ENCODE measurements around the gene SURF2. TPM values are rescaled to one million over a fixed set of nuclear protein-coding genes. Genes with fewer than 3 reads are reported as not detected.

SURF2 gene
- total RNA-seq, 1 experiment from 2014 or later: 47.2 TPM

GRCh38 chr9:133347985-133348717 is 8.2 kb upstream of the SURF2 start, which contains the start of the genes MED22 and RPL7A:
MED22 (minus strand) TSS chr9:133348131; CDS start chr9:133346662, 1,469 bp downstream.
RPL7A (plus strand) TSS chr9:133348218; CDS start chr9:133348244, 26 bp downstream.
- Histone ChIP-seq H3K4me3 (peak within 1 kb of the TSS; percentile 97), H3K9me3 (no peaks in the 10 kb centered on the region), H3K36me3 (peaks cover 84% of the 10 kb centered on the region), H3K27me3 (no peaks in the 10 kb centered on the region)
- peak; percentile 92 for DNase-seq

DNA sequence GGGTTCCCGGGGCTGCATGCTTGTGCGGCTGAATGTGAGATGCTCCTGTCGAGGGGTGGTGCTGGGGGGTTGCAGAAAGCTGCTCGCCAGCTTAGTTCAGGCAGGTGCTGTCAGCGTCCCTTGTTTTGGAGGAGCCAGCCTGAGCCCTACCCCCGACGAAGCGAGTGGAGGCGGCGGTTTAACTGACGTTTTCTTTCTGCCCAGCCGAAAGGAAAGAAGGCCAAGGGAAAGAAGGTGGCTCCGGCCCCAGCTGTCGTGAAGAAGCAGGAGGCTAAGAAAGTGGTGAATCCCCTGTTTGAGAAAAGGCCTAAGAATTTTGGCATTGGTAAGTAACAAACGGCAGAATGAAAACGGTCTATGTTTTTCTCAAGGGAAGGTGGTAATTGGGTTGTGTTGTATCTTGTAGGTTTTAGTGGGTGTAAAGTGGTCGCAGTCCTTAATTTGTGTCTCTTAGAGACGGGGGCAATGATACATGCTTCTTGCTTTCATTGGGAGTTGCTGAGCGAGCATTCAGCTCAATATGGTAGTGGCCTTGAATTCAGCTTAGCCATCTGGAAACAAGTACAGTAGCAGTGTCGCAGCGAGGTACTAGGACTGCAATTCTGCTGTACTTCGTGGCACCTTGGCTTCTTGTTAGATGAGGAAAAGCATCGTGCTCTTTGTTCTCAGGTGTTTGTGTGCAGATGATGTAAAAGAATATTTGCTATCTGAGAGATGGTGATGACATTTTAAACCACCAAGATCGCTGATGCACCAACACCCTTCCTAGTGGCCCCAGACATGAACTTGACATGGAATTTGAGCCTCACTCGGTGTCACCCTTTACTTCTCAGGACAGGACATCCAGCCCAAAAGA is 7.4 kb upstream of the SURF2 start:
- peak overlapping the region; percentile 97 for H3K4me3 ChIP-seq
- peaks cover 77% of the 10 kb centered on the region for H3K36me3 ChIP-seq
- no peaks in the 10 kb centered on the region for H3K27me3 ChIP-seq
- no peaks in the 10 kb centered on the region for H3K9me3 ChIP-seq
- DNase-seq: no peak

DNA sequence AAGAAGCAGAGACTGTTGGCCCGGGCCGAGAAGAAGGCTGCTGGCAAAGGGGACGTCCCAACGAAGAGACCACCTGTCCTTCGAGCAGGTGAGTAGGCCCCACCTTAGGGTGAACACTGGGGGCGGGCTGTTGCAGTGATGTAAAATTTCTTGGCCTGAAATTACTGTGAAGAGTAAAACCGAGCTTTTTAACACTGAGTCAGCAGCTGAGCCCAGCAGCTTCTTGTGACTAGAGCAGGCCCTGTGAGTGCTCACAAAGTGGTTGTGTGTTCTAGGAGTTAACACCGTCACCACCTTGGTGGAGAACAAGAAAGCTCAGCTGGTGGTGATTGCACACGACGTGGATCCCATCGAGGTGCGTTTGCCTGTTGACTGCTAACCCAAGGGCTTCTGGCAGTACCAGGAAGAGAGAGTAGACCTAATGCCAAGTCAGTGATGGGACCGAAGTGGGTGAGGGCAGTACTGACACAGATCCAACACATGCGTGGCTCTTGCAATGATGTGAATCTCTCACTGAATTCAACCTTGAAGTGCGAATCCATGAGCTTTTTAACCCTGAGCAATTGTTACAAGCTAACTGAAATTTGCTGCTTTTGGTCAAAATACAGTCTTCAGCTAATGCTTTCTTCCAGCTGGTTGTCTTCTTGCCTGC is 6.3 kb upstream of the SURF2 start:
- peaks cover 68% of the 10 kb centered on the region for H3K36me3 ChIP-seq

DNA sequence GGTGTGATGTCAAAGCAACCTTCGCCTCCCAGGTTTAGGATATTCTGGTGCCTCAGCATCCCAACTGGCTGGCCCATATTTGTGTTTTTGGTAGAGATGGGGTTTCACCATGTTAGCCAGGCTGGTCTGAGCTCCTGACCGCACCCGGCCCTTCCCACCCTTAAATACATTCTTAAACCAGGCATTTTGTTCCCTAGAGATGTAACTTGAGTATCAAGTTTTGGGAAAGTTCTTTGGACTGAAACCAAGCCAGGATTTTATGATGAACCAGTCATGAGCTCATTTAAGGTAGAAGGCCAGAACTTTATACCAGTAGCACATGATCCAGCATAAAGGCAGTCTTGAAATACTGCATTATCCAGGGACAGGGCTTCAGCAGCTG is 4.8 kb upstream of the SURF2 start:
- H3K4me3 ChIP-seq: no peak overlapping the region
- no peaks in the 10 kb centered on the region for H3K27me3 ChIP-seq
- H3K36me3 ChIP-seq: peaks cover 54% of the 10 kb centered on the region
- no peaks in the 10 kb centered on the region for H3K9me3 ChIP-seq
- no peak for DNase-seq

More for the DNA sequence above, 6.3 kb upstream of the SURF2 start:
- DNase-seq: no peak
- H3K9me3 ChIP-seq: no peaks in the 10 kb centered on the region
- H3K4me3 ChIP-seq: peak overlapping the region; percentile 97
- no peaks in the 10 kb centered on the region for H3K27me3 ChIP-seq

DNA sequence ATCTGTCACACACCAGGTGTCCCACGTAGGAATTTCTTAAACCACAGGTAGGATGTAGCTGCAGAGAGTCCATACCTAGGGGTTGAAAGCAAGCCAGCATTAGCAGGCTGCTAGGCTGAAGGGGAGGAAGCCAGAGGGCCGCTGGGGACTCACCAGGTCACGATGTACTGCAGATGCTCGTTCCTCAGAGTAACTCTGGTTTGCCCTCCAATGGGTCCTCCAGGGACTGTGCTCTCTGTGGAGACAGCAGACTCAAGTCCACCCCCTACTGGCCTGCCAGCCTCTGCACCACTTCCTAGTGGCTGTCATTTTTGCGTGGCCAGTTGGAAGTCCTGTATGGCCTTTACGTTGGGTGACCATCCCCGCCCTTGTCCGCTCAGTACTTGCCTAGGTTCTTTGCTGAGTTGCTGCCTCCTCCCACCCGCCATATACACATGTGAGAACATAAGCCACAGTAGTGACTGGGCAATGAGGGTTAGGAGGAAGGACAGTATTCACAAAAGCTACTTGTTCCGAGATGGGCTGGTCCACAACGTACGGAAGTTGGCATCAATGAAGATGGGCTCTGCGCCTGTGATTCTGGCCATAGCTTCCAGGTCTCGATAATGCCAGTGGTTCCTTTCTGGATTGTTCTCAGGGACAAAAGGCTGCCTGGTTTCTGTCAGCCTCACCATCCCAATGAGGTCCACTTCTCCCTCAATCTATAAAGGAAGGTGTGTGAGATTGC is 4.3 kb upstream of the SURF2 start:
- Histone ChIP-seq H3K27me3 (no peaks in the 10 kb centered on the region), H3K9me3 (no peaks in the 10 kb centered on the region), H3K36me3 (peaks cover 53% of the 10 kb centered on the region), H3K4me3 (no peak overlapping the region)
- peak; percentile 70 for DNase-seq

DNA sequence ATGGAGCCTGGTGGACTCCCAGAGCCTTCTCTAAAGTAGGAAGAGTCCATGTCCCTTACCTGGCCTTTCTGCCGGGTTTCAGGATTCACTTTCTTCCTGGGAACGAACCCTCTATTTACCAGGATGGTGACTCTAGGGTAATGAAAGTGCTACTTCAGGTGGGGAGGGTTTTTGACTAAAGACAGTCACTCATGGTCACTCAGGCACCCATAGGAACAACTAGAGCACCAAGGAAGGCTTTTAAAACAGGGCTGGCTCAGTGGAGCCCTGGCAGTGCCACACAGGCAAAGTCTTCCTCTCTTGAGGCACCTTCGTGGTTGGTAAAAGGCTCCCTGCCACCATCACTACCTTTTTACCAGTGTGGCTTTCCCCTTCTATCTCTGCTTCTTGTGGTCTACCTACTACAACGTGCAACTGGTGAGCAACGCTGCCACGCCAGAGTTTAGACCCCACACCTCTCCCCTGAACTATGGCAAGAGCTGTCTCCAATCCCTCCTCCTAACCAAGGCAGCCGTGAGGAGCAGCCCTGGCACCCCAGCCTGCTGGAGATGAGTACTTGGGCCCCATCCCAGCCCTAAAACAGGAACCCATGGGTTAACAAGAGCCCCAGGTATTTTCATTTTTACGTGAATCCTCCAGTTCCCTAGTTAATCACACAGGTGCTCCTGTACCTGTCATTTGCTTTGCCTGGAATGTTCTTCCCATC is 3.6 kb upstream of the SURF2 start:
- no peaks in the 10 kb centered on the region for H3K27me3 ChIP-seq
- H3K4me3 ChIP-seq: no peak overlapping the region
- H3K9me3 ChIP-seq: no peaks in the 10 kb centered on the region
- H3K36me3 ChIP-seq: peaks cover 53% of the 10 kb centered on the region
- no peak for DNase-seq

DNA sequence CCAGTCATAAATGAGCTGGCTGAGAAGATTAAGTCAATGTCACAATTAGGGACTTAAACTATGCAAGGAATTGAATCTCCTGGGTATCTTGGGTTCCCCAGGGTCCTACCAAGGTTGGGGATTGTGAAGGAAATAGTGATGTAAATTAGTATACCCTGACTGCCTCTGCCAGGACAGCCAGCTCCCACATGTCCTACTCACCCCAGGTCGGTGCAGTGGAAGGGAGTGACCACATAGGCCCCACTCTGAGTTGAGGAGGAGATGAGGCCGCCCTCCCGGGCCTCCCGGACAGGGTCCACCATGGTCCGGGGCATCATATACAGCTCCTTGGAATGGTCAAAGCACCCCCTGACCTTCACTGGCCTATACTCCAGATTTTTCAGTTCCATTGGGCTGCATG is 2.8 kb upstream of the SURF2 start:
- peaks cover 49% of the 10 kb centered on the region for H3K36me3 ChIP-seq
- DNase-seq: no peak

GRCh38 chr9:133354766-133355165 is 1.6 kb upstream of the SURF2 start:
- no peak for DNase-seq
- Histone ChIP-seq H3K4me3 (peak overlapping the region; percentile 64; the same call in 1 of the 2 replicates), H3K27me3 (no peaks in the 10 kb centered on the region), H3K9me3 (no peaks in the 10 kb centered on the region), H3K36me3 (peaks cover 39% of the 10 kb centered on the region)

More for the DNA sequence above, 2.8 kb upstream of the SURF2 start:
- H3K4me3 ChIP-seq: no peak overlapping the region
- H3K9me3 ChIP-seq: no peaks in the 10 kb centered on the region
- no peaks in the 10 kb centered on the region for H3K27me3 ChIP-seq

DNA sequence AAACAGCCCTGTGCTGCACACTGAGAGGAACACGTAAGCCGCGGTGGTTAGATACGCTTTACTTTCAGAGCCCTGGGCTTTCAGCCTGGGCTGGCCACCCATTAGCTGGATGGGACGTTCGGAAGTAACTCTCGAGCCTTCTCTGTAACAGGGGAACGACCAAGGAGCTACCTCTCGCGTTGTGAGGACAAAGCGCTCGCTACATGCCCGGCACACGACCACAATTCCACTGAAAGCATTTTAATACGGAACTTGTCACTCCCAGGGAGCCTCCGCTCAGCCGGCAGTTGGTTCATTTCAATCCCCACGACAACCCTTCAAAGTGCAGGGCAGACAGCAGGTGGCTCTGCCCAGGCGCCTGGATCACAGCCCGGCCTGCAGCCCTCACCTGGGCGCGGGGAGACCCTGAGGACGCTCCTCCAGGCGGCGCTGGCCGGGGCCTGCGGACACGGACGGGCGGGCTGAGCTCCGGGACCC is 431 bp upstream of the SURF2 start:
- Histone ChIP-seq H3K9me3 (no peaks in the 10 kb centered on the region), H3K36me3 (peaks cover 38% of the 10 kb centered on the region), H3K27me3 (no peaks in the 10 kb centered on the region), H3K4me3 (peak overlapping the region; percentile 64)
- no peak for DNase-seq

GRCh38 chr9:133357656-133358055 is 1.3 kb downstream of the SURF2 start:
- Histone ChIP-seq H3K4me3 (peak overlapping the region; percentile 64), H3K27me3 (no peaks in the 10 kb centered on the region), H3K9me3 (no peaks in the 10 kb centered on the region), H3K36me3 (peaks cover 37% of the 10 kb centered on the region)
- DNase-seq: no peak

- DNase-seq: no peak
- no peaks in the 10 kb centered on the region for H3K27me3 ChIP-seq
- no peaks in the 10 kb centered on the region for H3K9me3 ChIP-seq
- peaks cover 49% of the 10 kb centered on the region for H3K36me3 ChIP-seq
- no peak overlapping the region for H3K4me3 ChIP-seq
Measured at GRCh38 chr9:133359399-133360175, 3.2 kb downstream of the SURF2 start.

GRCh38 chr9:133360400-133361393 is 4.3 kb downstream of the SURF2 start:
- DNase-seq: no peak
- Histone ChIP-seq H3K27me3 (no peaks in the 10 kb centered on the region), H3K9me3 (no peaks in the 10 kb centered on the region), H3K36me3 (peaks cover 57% of the 10 kb centered on the region), H3K4me3 (no peak overlapping the region)

DNA sequence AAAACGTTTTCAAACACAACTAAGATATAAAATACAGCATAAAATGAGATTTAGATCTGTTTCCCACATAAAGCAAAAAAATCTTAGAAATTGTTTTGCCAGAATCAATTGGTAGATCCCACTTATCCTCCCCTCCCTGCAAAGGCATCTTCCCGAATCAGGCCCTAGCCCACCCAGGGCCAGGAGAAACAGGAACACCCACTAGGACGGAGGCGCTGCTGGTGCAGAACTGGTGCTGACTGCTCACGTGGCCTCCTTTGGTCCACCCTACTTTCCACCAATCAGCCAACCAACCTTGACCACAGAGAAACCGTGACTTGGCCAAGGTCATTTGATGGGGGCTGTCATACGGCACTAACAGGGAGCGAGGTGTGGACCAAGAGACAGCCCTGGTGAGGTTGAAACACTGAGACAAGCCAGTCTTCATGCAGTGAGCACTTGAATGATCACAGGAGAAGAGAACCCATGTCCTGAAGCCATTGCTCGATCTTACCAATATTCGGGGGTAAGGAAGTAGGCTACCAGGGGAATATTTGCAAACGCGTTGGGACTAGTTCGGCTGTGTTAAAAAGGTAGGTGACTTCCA is 5.2 kb downstream of the SURF2 start:
- H3K27me3 ChIP-seq: no peaks in the 10 kb centered on the region
- no peaks in the 10 kb centered on the region for H3K9me3 ChIP-seq
- no peak overlapping the region for H3K4me3 ChIP-seq
- peaks cover 66% of the 10 kb centered on the region for H3K36me3 ChIP-seq
- no peak for DNase-seq

All from MG63 (cell line).